Brain microvascular endothelial cell (primary cell): ENCODE data around the gene PDE4D.
A peak's percentile ranks its signal among the peaks of the same experiment; 100 is the strongest.
"Not testable (repeated sequence)": the region's sequence is repeated elsewhere in the genome, so short reads cannot be mapped to it uniquely, and the experiment has no call there.

Source experiments
- DNase-seq: peaks from one replicate; pipeline ENCODE4 v3.0.0-alpha.2; 2020
- H3K27ac ChIP-seq: fragments of 250-450 bp; sonication (Bioruptor Pico); 2 replicates; pipeline ENCODE4 v1.5.1; 2020; ENCODE audit warnings: mild to moderate bottlenecking, moderate library complexity
- H3K27me3 ChIP-seq: fragments of 250-450 bp; sonication (Bioruptor Pico); replicated peaks from 2 replicates; pipeline ENCODE4 v1.5.1; 2020; ENCODE audit warnings: mild to moderate bottlenecking
- H3K36me3 ChIP-seq: fragments of 250-450 bp; sonication (Bioruptor Pico); replicated peaks from 2 replicates; pipeline ENCODE4 v1.5.1; 2020; ENCODE audit warnings: mild to moderate bottlenecking
- H3K4me3 ChIP-seq: 2 replicates; pipeline ENCODE4 v1.5.1; 2011; ENCODE audit warnings: low read depth, mild to moderate bottlenecking, control low read depth, low read length, moderate library complexity
- CTCF ChIP-seq: IDR thresholded peaks from 2 replicates; pipeline ENCODE4 v1.5.1; 2011; ENCODE audit warnings: low read depth, mild to moderate bottlenecking, moderate library complexity, low read length, control low read depth, inconsistent platforms; ENCODE audit errors: missing control alignments
- in situ Hi-C: cut with HindIII; loops from 2 replicates; pipeline ENCODE4 v1.10.0; 2017; ENCODE audit warnings: low sequenced_read_pairs, low pct_ligation_motif_present

The PDE4D gene

GRCh38 chr5:59596586-59597350 lies 296.8 kb downstream of the PDE4D start:
- H3K27ac ChIP-seq = peak overlapping the region; percentile 83
- no peak for TF ChIP-seq CTCF
- no peak for DNase-seq

GRCh38 chr5:59594118-59594517 lies 299.4 kb downstream of the PDE4D start:
- H3K27ac ChIP-seq, DNase-seq, H3K36me3 ChIP-seq, in situ Hi-C loops, H3K27me3 ChIP-seq, H3K4me3 ChIP-seq: not testable (repeated sequence)

More at GRCh38 chr5:59596586-59597350, 296.8 kb downstream of the PDE4D start:
- Histone ChIP-seq H3K4me3 (no peak overlapping the region), H3K27me3 (no peaks in the 10 kb centered on the region), H3K36me3 (no peaks in the 10 kb centered on the region)
- in situ Hi-C loops = no loop called here

- Histone ChIP-seq H3K27ac (no peak overlapping the region), H3K4me3 (no peak overlapping the region), H3K36me3 (no peaks in the 10 kb centered on the region), H3K27me3 (no peaks in the 10 kb centered on the region)
- in situ Hi-C loops = no loop called here
- no peak for DNase-seq
- TF ChIP-seq CTCF = no peak
These were observed 300.0 kb downstream of the PDE4D start for GRCh38 chr5:59593439-59594007.

- DNase-seq = peak; percentile 51
- TF ChIP-seq CTCF = no peak
- Histone ChIP-seq H3K27ac (no peak overlapping the region), H3K27me3 (no peaks in the 10 kb centered on the region), H3K36me3 (no peaks in the 10 kb centered on the region), H3K4me3 (no peak overlapping the region)
- in situ Hi-C loops = no loop called here
These were observed 301.4 kb downstream of the PDE4D start for GRCh38 chr5:59592101-59592500.

GRCh38 chr5:59591162-59591561 lies 302.4 kb downstream of the PDE4D start:
- no peaks in the 10 kb centered on the region for H3K27me3 ChIP-seq
- TF ChIP-seq CTCF = no peak
- H3K4me3 ChIP-seq = no peak overlapping the region
- H3K36me3 ChIP-seq = no peaks in the 10 kb centered on the region
- DNase-seq = no peak
- in situ Hi-C loops = no loop called here
- H3K27ac ChIP-seq = no peak overlapping the region

GRCh38 chr5:59588922-59589321 lies 304.6 kb downstream of the PDE4D start:
- no peak overlapping the region for H3K27ac ChIP-seq
- no peaks in the 10 kb centered on the region for H3K36me3 ChIP-seq
- no peak for TF ChIP-seq CTCF
- H3K4me3 ChIP-seq = no peak overlapping the region
- no peaks in the 10 kb centered on the region for H3K27me3 ChIP-seq
- peak; percentile 56 for DNase-seq
- in situ Hi-C loops = no loop called here
